ENCODE measurements around the gene TTLL5. TPM values are rescaled to one million over a fixed set of nuclear protein-coding genes. Genes with fewer than 3 reads are reported as not detected.
"Not testable (repeated sequence)": the region's sequence is repeated elsewhere in the genome, so short reads cannot be mapped to it uniquely, and the experiment has no call there.

The TTLL5 gene
- total RNA-seq, 1 donor from 2014 or later, result 30.9 TPM

DNA sequence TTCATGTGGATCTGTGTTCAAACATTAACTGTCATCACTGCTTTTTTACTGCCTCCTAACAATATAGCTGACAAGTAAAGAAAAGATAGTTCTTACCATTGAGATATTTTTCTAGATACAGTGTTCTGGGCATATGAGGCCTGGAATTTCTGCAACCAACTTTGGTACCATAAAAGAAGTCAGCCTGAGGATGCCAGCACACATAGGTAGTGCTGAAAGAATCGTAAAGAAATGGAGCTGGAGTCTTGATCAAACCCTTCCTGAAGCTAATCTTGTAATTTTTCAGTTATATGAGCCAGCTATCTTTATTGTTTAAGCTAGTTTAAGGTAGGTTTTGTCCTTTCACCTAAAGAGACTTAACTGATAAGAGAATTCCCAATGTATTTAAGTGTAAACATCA lies 11.7 kb upstream of the TTLL5 start:
- no peak for ATAC-seq

- no peak for ATAC-seq
Measured at GRCh38 chr14:75649773-75650172, 11.3 kb upstream of the TTLL5 start.

GRCh38 chr14:75650253-75651058 lies 10.6 kb upstream of the TTLL5 start:
- ATAC-seq, result no peak

DNA sequence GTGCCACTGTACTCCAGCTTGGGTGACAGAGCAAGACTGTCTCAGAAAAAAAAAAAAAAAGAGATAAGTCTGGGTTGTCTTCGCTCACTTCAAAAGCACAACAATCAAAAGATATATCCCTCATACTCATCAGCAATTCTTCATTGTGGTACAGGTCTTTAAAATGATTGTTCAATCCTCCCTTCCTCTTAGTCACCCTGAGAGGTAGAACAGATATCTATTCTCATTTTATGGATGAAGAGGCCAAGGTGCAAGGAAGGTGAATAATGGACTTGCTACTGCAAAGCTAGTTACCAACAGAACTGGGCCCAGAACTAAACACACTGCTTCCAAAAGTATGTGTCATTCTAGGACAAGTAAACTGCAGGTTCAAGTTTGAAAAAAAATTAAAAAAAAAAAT lies 7.5 kb upstream of the TTLL5 start:
- no peak for ATAC-seq

DNA sequence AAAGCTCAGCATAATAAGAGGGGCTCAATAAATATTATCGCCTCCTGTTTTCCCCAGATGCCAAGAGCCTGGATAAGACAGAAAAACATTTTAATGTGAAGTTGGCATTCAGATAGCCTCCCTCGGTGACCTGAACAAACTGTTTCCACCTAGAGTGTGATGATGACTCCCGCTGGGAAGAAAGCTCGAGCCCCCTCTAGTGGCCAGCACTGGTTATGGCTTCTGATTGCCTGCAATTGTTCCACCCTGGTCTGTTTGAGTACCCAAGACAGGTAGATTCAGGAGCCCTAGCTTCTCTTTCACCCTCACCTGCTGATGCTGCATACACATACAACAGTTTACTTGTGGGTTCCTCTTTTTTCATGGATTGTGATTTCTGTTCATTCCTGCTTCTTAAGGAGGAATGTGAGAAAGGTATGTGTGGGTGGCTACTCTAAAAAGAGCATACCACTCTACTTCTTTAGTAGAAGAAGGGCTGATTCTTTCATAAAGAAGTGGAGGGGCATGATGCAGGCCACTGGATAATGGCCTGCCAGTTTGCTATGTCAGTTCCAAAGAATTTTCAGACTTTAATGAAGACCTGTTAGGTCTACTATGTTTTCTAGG lies 6.8 kb upstream of the TTLL5 start:
- peak; percentile 88 for ATAC-seq

DNA sequence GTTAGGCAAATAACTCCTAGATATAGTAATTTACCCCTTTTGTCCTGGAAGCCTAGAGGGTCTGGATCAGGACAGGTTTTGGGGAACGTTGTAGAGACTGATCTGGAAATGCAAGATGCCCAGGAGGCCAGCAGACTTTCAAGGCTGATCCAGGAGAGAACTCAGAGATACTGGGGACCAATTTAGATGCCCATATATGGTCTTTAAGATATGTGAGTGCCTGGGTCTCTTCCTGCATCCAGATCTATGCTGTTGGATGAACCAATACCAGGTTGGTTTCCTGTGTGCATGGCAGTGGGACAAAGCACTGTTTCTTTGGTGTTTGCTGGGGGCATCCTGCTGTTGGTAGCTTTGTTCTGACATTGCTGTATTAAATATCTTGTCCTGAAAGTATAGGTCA lies 5.8 kb upstream of the TTLL5 start:
- no peak for ATAC-seq

- ATAC-seq, result no peak
Measured at GRCh38 chr14:75657331-75657730, 3.7 kb upstream of the TTLL5 start.

GRCh38 chr14:75658957-75659356 lies 2.1 kb upstream of the TTLL5 start:
- no peak for ATAC-seq

DNA sequence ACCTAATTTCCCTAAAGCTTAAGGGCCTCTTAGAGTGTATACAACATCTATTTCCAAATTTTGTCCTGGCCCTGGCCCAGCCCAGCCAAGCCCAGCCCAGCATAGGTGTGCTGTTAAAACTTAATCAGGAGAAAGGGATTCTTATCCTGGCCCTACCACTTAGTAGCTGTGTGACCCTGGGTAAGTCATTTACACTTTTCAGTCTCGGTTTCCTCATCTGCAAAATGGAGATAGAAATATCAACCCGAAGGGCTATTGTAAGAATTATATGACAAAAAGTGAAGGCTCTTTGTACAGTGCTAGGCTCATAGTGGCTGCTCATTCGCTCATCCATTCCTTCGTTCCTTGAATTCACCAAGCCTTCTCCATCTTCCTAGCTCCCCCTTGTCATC lies 812 bp upstream of the TTLL5 start:
- ATAC-seq, result peak; percentile 8

GRCh38 chr14:75661499-75661814 lies 411 bp downstream of the TTLL5 start:
- no peak for ATAC-seq

DNA sequence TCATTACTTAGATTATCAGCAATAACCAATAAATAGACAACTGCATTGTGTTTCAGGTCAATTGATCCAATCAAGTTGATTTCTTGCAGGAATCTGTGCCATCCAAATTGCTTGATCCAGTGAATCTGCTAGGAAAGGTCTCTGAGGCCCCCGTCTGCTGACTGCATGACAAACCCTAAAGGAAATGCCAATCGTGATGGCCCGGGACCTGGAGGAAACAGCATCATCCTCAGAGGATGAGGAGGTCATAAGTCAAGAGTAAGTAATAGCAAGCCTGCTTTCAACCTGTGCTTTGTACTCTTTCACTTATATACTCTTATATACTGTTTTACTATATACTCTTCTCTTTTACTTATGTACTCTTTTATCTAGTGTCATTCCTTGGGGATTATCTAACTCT lies 1.9 kb downstream of the TTLL5 start:
- no peak for ATAC-seq

DNA sequence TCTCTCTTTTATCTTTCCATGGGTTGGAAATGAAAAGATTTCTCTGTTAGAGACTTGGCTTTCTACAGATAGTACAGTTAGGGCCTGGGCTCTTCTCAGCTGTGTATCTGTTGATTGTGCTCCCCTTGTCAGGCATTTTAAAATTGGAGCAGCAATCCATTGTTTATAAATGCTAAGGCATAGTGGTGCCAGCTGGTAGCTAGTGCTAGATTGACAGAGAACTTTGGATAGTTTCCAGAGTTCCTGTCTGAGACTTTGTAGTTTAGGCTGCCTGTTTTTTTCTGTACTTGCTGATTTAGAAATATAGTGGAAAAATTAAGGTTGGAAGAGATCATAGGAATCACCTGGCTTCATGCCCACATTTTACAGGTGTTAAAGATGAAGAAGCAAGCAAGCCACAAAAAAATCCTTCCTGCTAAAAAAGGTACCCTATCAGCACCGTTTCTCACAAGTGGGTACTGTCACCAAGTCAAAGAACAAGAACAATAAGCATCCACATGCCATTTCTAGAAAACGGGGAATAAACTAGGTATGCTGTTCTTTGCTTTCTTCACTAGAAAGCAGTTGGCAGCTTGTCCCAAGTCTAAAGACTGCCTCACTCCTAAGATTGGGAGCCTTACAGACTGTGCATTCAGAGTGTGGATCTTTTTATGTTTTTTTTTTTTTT lies 6.2 kb downstream of the TTLL5 start:
- no peak for ATAC-seq

DNA sequence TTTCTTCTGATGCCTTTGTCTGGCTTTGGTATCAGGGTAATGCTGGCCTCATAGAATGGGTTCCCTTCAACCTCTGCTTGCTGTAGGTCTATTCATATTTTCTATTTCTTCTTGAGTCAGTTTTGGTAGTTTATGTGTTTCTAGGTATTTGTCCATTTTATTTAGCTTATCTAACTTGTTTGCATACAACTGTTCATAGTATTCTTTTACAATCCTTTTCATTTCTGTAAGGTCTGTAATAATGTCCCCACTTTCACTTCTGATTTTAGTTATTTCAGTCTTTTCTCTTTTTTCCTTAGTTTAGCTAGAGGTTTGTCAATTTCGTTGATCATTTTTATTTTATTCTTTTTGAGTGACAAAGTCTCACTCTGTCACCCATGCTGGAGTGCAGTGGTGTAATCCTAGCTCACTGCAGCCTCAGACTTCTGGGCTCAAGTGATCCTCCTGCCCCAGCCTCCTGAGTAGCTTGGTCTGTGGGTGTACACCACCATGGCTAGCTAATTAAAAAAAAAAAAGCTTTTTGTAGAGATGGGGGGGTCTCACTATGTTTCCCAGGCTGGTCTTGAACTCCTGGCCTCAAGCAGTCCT lies 11.7 kb downstream of the TTLL5 start:
- no peak for ATAC-seq

GRCh38 chr14:75673345-75674035 lies 12.4 kb downstream of the TTLL5 start:
- no peak for ATAC-seq

DNA sequence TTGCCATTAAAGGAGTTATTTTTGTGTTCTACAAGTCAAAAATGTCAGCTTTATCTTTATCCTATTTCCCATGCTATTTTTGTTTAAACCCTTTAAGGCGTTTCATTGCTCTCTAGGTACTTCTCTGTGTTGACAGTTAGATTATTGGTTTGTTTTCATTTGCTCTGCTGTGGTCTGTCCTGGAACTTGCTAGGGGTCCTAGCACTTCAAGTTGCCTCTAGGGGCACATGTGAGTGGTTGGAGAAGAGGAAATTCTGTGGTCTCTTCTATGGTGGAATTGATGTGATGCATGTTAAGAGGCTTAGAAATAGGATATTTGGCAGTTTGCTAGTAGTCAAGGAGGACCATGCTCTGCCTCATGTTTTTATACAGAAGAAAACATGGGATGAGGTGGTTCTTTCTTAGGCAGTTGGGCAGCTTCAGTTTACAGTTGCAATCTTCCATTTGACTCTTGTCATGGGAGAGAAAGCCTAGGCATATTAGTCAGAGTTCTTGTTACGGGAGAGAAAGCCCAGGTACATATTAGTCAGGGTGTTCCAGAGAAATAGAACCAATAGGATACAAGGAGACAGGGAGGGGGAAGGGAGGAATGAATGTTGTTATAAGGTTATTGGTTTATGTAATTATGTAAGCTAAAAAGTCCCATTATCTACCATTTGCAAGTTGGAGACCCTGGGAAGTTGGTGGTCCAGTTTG lies 14.4 kb downstream of the TTLL5 start:
- peak; percentile 57 for ATAC-seq

DNA sequence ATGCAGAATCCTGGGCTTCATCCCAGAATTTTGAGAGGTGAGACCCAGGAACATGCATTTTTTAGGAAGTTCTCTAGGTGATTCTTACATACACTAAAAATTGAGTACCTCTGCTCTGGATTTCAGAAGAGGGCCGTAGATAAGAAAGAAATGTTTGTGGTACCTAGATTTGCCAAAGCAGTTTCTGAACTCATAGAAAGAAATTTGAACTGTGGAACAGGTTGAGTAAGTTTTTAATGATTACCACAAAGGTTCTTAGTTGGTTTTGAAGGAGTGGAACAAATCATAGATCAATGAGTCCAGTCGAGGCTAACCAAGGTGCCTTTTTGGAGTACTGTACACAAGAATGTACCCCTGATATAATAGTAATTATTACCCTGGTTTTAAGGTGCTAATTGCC lies 24.9 kb downstream of the TTLL5 start:
- ATAC-seq, result no peak

- no peak for ATAC-seq
Measured at GRCh38 chr14:75689012-75689411, 28.0 kb downstream of the TTLL5 start.

GRCh38 chr14:75690010-75690409 lies 29.0 kb downstream of the TTLL5 start:
- ATAC-seq, result no peak

- ATAC-seq, result not testable (repeated sequence)
Measured at GRCh38 chr14:75695025-75695424, 34.0 kb downstream of the TTLL5 start.

DNA sequence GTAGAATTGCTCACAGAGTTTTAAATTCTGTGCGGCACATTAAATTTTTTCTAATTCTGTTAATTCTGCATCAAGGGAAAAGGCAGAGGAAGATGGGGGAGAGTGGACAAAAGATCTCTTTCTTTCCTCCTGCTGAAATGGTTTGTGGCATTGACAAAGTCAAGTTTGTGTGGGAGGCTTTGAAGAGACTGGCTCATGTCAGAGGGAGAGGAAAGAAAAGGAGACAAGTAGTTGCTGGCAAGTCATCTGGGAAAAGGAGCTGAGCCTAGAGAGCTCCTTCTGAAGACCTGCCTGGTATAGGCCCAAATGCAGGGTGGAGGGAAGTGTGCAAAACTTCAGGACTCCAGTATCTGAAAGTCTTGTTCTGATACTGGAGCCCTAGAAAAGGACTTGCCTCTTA lies 36.3 kb downstream of the TTLL5 start:
- ATAC-seq, result no peak

DNA sequence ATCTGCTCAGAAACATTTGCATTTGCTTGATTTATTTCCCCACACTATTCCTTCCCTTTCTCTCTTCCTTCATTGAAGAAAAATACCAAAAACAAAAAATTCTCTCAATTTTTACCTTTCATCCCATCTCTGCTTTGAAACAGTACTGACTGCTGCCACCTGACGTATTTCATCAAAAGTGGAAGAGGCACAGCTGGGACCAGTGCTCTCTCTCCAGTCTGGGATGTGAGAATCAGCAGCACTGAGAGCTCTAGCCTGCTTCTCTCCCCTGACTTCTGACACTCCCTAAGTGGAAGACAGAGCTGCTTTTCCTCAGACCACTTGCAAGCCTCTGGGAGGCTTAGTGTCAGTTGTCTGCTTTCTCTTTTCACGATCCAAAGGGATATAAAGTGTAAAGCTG lies 36.9 kb downstream of the TTLL5 start:
- no peak for ATAC-seq

DNA sequence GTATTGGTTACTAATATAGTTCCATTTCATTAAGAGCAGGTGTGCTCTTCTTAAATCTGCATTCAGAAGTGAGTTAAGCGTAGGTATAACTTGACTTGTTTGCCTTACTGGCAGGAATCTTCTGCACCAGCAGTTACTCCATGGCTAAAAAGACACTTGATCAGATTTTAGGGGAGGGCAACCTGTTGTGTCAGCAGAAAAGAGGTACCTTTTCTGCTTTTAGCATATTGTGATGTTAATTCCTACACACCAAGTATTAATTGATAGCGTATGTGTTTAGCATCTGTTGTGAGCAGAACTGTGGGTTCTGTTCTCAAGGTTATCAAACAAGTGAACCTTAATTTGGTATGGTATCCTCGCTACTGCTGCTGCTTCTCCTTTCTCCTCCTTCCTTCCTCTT lies 38.3 kb downstream of the TTLL5 start:
- ATAC-seq, result no peak

DNA sequence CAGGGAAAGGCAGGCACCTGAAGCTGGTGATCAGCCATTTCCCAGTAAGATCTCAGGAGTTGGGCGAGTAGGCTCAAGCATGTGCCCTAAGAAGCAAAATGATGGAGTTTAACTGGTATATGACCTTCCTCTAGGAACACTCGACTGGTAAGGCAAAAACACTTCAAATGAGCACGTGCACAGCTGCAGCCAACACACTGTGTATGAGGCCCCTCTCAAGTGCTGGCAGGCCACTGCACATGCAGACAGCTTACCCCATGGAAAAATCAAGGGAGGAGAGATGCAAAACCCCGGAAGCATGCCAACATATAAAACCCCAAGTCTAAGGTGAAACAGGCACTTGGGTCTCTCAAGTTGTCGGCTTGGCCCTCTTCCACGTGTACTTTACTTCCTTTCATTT lies 39.2 kb downstream of the TTLL5 start:
- no peak for ATAC-seq

Measured in esophagus mucosa (tissue), 1 donor.